ENCODE data around the gene GATM. TPM values are rescaled to one million over a fixed set of nuclear protein-coding genes. Genes with fewer than 3 reads are reported as not detected.
"Not testable (repeated sequence)": the region's sequence is repeated elsewhere in the genome, so short reads cannot be mapped to it uniquely, and the experiment has no call there.

The GATM gene
- polyA plus RNA-seq, 1 donor: 505 TPM

DNA sequence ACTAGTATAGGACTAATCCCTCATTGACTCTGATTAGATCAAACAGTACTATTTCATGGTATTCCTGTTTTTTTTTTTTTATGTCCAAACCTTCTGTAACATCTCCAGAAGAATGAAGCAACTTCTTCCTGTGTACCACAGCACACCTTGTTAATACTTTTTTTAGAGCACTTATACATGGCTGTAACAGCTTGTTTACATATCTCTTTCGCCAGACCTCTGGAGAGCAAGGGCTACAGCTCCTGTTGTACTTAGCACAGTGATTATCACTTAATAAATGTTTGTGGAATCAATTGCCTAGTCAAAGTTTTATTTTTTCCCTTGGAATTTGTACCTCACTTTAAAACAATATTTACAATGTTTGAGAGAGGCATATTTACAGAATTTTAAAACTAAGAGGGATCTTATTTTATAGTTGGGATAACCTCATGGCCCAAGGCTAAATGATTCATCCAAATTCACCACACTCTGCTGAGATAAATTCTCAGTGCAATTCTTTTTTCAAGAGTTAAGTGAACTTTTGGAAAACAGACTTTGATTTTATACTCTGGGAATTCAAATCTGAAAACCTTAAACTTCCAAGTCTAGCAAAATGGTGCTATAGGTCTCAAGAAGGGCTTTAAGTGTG, 9.2 kb upstream of the GATM start:
- no peak for DNase-seq (ENCODE audit: low read depth)

GRCh38 chr15:45386974-45387373, 8.6 kb upstream of the GATM start:
- DNase-seq (ENCODE audit: low read depth): no peak

GRCh38 chr15:45386420-45386819, 8.1 kb upstream of the GATM start:
- no peak for DNase-seq (ENCODE audit: low read depth)

DNA sequence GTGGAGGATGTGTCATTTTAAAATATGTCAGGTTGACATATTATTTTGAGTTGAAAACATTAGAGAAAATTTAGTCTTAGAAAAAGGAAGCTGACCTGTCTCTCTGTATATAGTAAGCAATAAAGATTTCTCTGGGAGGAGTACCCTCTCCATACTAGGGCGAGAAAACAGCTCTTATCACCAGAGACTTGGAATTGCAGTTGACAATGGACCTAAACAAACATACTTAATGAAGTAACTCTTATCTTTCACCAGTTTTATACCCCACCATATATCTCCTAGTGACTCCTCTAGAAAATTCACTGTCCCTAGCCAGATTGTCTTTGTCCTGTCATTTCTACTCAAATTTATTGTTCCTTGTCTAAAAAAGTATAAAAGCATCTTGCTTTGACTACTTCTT, 7.2 kb upstream of the GATM start:
- DNase-seq (ENCODE audit: low read depth): no peak

- no peak for DNase-seq (ENCODE audit: low read depth)
These were observed 6.4 kb upstream of the GATM start for GRCh38 chr15:45384700-45385099.

DNA sequence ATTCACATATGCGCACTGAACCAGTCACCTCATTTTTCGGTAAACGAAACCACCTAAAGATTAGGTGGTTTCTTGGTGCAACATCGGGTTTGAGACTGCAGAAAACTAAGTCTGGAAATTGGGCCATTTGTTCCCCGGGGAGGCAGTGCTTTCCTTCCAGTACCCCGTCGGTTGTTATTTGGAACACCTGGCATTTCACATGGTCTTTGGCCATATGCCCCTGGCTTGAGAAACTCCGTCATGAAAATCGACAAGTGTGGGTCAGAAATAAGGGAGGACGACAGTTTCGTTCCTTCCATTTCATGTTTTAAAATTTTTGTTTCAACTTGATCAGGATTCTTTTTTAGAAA, 544 bp upstream of the GATM start:
- DNase-seq (ENCODE audit: low read depth): no peak

DNA sequence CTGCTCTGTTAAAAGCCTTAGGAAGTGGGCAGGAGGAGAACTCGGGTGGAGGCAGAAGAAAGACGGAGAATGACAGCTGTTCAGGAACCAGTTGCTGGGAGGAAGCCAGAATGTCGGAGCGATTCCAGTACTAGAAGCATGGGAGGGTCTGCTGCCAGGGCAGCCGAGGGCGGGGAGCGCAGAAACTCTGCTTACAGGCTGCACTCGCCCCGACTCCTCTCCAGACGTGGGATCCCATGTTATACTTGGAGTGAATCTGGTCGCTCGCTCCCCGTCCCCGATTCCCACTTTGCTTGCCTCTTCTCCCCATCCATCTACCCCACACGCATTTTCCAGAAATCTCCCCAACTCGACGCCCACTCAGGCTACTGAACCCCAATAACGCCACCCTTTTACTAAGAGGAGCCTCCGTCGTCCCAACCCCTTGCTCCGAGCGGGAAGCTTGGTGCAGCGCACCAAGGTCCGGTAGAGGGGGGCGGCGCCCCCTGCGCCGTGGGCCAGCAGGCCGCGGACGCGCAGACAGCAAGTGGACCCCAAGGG, 665 bp downstream of the GATM start:
- DNase-seq (ENCODE audit: low read depth): no peak

DNA sequence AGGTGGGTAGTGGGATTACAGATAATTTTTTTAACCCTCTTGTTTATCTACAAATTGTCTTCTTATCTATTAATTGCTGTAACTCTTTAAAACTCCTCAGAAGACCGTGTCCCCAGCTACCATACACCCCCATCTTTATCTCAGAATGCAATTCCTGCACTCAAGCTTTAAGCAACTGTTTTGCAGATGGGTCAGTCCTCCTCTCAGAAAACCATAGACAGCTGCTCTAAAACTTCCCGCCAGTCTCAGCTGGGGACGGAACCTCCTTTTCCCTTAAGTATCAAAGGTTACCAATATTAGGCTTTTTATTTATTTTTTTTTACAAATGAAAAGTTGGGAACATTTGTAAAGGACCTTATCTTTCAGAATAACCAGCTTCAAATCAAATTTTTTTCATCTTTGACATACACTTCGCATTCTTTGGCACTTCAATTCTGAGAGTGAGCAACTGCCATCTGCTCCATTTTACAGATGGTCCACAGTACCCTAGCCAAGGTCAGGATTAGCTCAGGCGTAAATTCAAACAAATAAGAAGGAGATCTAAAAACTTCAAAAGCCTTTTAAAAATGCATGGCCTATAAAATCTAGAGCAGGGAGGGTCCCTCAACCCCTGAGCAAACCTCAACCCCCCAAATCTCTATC, 1.3 kb downstream of the GATM start:
- DNase-seq (ENCODE audit: low read depth): no peak

- DNase-seq (ENCODE audit: low read depth): no peak
These were observed 1.9 kb downstream of the GATM start for GRCh38 chr15:45376300-45376928.

DNA sequence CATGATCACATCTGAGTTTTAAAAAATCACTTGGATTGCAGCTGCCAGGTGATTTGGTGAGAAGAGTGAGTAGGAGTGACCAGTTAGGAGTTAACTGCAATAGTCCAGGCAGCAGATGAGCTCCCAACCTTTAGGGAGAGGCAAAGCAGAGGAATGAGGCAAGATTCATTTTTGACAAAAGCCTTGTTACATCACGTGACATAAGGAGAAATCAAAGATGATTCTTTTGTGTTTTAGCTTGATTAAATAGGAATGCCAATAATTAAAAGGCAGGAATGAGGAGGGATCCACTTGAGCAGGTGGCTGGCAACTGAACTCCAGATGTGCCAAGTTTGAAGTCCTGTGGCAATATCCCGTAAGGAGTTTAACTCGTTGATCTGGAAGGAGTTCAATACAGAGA, 2.5 kb downstream of the GATM start:
- DNase-seq (ENCODE audit: low read depth): no peak

GRCh38 chr15:45373976-45374375, 4.4 kb downstream of the GATM start:
- DNase-seq (ENCODE audit: low read depth): no peak

GRCh38 chr15:45372041-45372995, 6.0 kb downstream of the GATM start:
- no peak for DNase-seq (ENCODE audit: low read depth)

GRCh38 chr15:45371546-45371945, 6.8 kb downstream of the GATM start:
- DNase-seq (ENCODE audit: low read depth): no peak

GRCh38 chr15:45370042-45370441, 8.3 kb downstream of the GATM start:
- not testable (repeated sequence) for DNase-seq (ENCODE audit: low read depth)

DNA sequence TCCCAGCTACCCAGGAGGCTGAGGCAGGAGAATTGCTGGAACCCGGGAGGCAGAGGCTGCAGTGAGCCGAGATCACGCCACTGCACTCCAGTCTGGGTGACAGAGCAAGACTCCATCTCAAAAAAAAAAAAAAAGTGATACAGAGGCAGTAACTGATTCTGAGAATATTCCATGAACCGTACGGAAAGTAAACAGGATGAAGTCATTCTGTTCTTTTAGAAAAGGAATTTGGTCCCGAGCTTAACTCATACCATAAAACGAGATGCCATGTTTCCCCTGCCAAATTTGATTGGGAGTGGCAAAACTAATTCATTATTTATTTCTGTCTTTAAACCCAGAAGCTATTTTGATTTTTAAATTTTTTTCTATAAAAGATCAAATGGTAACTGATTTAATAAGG, 11.1 kb downstream of the GATM start:
- DNase-seq (ENCODE audit: low read depth): not testable (repeated sequence)

DNA sequence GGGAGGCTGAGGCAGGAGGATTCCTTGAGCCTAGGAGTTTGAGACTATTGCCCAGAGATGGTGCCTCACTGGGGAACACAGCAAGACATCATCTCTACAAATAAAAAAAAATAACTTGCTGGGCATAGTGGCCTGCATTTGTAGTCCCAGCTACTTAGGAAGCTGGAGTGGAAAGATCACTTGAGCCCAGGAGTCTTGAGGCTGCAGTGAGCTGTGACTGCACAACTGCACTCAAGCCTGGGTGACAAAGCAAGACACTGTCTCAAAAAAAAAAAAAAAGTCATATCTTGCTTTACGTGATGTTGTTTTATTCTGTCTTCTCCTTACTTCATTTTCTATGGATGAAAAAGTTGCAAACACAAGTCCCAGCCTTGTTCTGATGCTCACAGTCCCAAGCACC, 14.1 kb downstream of the GATM start:
- DNase-seq (ENCODE audit: low read depth): no peak

- DNase-seq (ENCODE audit: low read depth): no peak
These were observed 14.5 kb downstream of the GATM start for GRCh38 chr15:45363801-45364200.

GRCh38 chr15:45363334-45363733, 15.0 kb downstream of the GATM start:
- no peak for DNase-seq (ENCODE audit: low read depth)

- DNase-seq (ENCODE audit: low read depth): no peak
These were observed 15.9 kb downstream of the GATM start for GRCh38 chr15:45362419-45362818.

DNA sequence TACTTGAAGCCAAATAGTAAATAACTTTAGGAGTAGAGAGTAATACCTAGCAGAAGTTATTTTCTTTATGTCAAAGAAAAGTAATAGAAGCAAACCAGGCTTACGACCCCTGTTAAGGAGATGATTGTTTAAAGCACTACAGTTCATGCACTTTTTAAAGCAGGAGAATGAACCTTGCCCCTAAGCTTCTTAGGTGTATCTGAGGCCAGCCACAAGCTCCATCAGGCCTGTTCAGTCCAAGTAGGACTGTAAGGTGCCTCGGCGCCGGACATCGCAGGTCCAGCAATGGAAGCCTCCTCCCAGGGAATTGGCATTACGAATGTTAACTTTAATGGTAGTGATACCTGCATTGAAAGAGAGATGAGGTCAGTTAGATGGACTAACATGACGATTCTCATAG, 16.5 kb downstream of the GATM start:
- no peak for DNase-seq (ENCODE audit: low read depth)

- DNase-seq (ENCODE audit: low read depth): no peak
These were observed 22.5 kb downstream of the GATM start for GRCh38 chr15:45355860-45356259.

- DNase-seq (ENCODE audit: low read depth): no peak
These were observed 23.6 kb downstream of the GATM start for GRCh38 chr15:45354711-45355110.
